IMR-90 (cell line): Measurements from ENCODE around the gene STX2. TPM values are rescaled to one million over a fixed set of nuclear protein-coding genes. Genes with fewer than 3 reads are reported as not detected.

Source experiments
- ATAC-seq: fragments of 200-7000 bp; cut with Tn5 transposase; 2 replicates; pipeline ENCODE4 v1.9.1; 2020; ENCODE audit warnings: low read depth, mild to moderate bottlenecking, moderate library complexity
- BruUV-seq: library from RNA; stranded (reverse); fragments of 400-500 nt; replicated peaks from 2 replicates; lab custom pipeline; 2021; lab: Mats Ljungman, UMichigan
- CTCF ChIA-PET: fragments of 300-600 bp; formaldehyde crosslinking; extraction: SDS; loops from one replicate; lab custom pipeline; 2021; ENCODE audit warnings: antibody characterized with exemption; lab: Yijun Ruan, JAX
- POLR2A ChIA-PET: fragments of 300-600 bp; sonication (Branson Sonifier 250); formaldehyde crosslinking; loops from one replicate; lab custom pipeline; 2022; ENCODE audit warnings: antibody characterized with exemption; ENCODE audit not compliant: unreplicated experiment; lab: Charles Lee
- DNase-seq: peaks from one replicate; pipeline ENCODE4 v3.0.0; 2013
- H2AFZ ChIP-seq: replicated peaks from 2 replicates; pipeline ENCODE3; 2013; ENCODE audit warnings: low read length, mild to moderate bottlenecking; ENCODE audit not compliant: poor library complexity
- H2AK5ac ChIP-seq: 2 replicates; pipeline ENCODE4 v1.6.1; 2013; ENCODE audit warnings: low read depth, low read length, inconsistent platforms
- H2AK9ac ChIP-seq: replicated peaks from 2 replicates; pipeline ENCODE3; 2013; ENCODE audit warnings: mild to moderate bottlenecking, low read depth, low read length, moderate library complexity; ENCODE audit not compliant: poor library complexity
- H2BK120ac ChIP-seq: 2 replicates; pipeline ENCODE4 v1.6.1; 2013; ENCODE audit warnings: low read depth, low read length, inconsistent platforms
- H2BK15ac ChIP-seq: 3 replicates; pipeline ENCODE4 v1.6.1; 2013; ENCODE audit warnings: low read depth, low read length, inconsistent platforms
- H2BK20ac ChIP-seq: 2 replicates; pipeline ENCODE4 v1.6.1; 2013; ENCODE audit warnings: low read depth, mild to moderate bottlenecking, inconsistent platforms, low read length, moderate library complexity
- H2BK5ac ChIP-seq: 2 replicates; pipeline ENCODE4 v1.6.1; 2013; ENCODE audit warnings: mild to moderate bottlenecking, low read depth, low read length, inconsistent platforms; ENCODE audit not compliant: poor library complexity, severe bottlenecking
- H3K14ac ChIP-seq: replicated peaks from 2 replicates; pipeline ENCODE4 v1.6.1; 2013; ENCODE audit warnings: low read depth, low read length, inconsistent platforms
- H3K18ac ChIP-seq: 2 replicates; pipeline ENCODE4 v1.6.1; 2013; ENCODE audit warnings: low read depth, low read length, control low read depth
- H3K23ac ChIP-seq: 2 replicates; pipeline ENCODE4 v1.6.1; 2013; ENCODE audit warnings: low read depth, low read length, inconsistent platforms
- H3K27ac ChIP-seq: 2 replicates; pipeline ENCODE4 v1.5.1; 2013; ENCODE audit warnings: mild to moderate bottlenecking, control low read depth, low read length; ENCODE audit not compliant: insufficient read depth
- H3K27me3 ChIP-seq: 2 replicates; pipeline ENCODE4 v1.6.1; 2013; ENCODE audit warnings: low read length; ENCODE audit not compliant: control insufficient read depth, insufficient read depth
- H3K36me3 ChIP-seq: 2 replicates; pipeline ENCODE4 v1.6.1; 2013; ENCODE audit warnings: low read length, mixed read lengths; ENCODE audit not compliant: control insufficient read depth, insufficient read depth
- H3K4ac ChIP-seq: 2 replicates; pipeline ENCODE4 v1.6.1; 2013; ENCODE audit warnings: low read depth, low read length, inconsistent platforms
- H3K4me1 ChIP-seq: 2 replicates; pipeline ENCODE4 v1.6.1; 2013; ENCODE audit warnings: low read length, mixed read lengths; ENCODE audit not compliant: control insufficient read depth, insufficient read depth
- H3K4me2 ChIP-seq: 2 replicates; pipeline ENCODE4 v1.6.1; 2013; ENCODE audit warnings: low read depth, mild to moderate bottlenecking, control low read depth, low read length, moderate library complexity
- H3K4me3 ChIP-seq: 2 replicates; pipeline ENCODE4 v1.5.1; 2013; ENCODE audit warnings: low read depth, mild to moderate bottlenecking, control low read depth, low read length, moderate library complexity; ENCODE audit not compliant: insufficient read depth
- H3K56ac ChIP-seq: 2 replicates; pipeline ENCODE4 v1.6.1; 2013; ENCODE audit warnings: low read length, inconsistent platforms; ENCODE audit not compliant: insufficient read depth; ENCODE audit errors: extremely low read depth
- H3K79me1 ChIP-seq, 2 experiments: 2 replicates each; pipeline ENCODE4 v1.6.1; 2013; ENCODE audit warnings: low read length in 2 of 2, inconsistent platforms in 1 of 2, low read depth in 1 of 2
- H3K9ac ChIP-seq: 2 replicates; pipeline ENCODE4 v1.6.1; 2013; ENCODE audit warnings: low read depth, low read length, control low read depth
- H3K9me1 ChIP-seq: 2 replicates; pipeline ENCODE4 v1.6.1; 2013; ENCODE audit warnings: low read length, inconsistent platforms; ENCODE audit not compliant: insufficient read depth
- H3K9me3 ChIP-seq: 2 replicates; pipeline ENCODE4 v1.6.1; 2013; ENCODE audit warnings: low read length; ENCODE audit not compliant: control insufficient read depth, insufficient read depth
- H4K20me1 ChIP-seq: 2 replicates; pipeline ENCODE4 v1.6.1; 2013; ENCODE audit warnings: low read length, inconsistent platforms; ENCODE audit not compliant: insufficient read depth
- H4K5ac ChIP-seq: 2 replicates; pipeline ENCODE4 v1.6.1; 2013; ENCODE audit warnings: mild to moderate bottlenecking, low read depth, low read length, control low read depth
- H4K8ac ChIP-seq, 2 experiments: 2 replicates each; pipeline ENCODE4 v1.6.1; 2013; ENCODE audit warnings: low read depth in 2 of 2, low read length in 2 of 2, control low read depth in 1 of 2, inconsistent platforms in 1 of 2
- H4K91ac ChIP-seq: 2 replicates; pipeline ENCODE4 v1.6.1; 2013; ENCODE audit warnings: low read depth, low read length, inconsistent platforms; ENCODE audit not compliant: insufficient read depth
- BHLHE40 ChIP-seq: fragments of 150-350 bp; IDR thresholded peaks from 2 replicates; pipeline ENCODE4 v1.6.1; 2016; ENCODE audit warnings: mild to moderate bottlenecking, low read depth, low read length
- CEBPB ChIP-seq: IDR thresholded peaks from 2 replicates; pipeline ENCODE4 v1.6.1; 2012; ENCODE audit warnings: low read depth, low read length, improper control_type of control experiment
- CHD1 ChIP-seq: IDR thresholded peaks from 2 replicates; pipeline ENCODE4 v1.6.1; 2012; ENCODE audit warnings: low read depth, low read length, improper control_type of control experiment
- ELK1 ChIP-seq: fragments of 150-350 bp; IDR thresholded peaks from 2 replicates; pipeline ENCODE4 v1.6.1; 2016; ENCODE audit warnings: low read depth, mild to moderate bottlenecking, low read length, moderate library complexity, borderline replicate concordance
- FOS ChIP-seq: fragments of 150-350 bp; IDR thresholded peaks from 2 replicates; pipeline ENCODE4 v1.6.1; 2016; ENCODE audit warnings: low read depth, low read length
- MAFK ChIP-seq: IDR thresholded peaks from 2 replicates; pipeline ENCODE4 v1.6.1; 2012; ENCODE audit warnings: low read depth, low read length, improper control_type of control experiment
- MAZ ChIP-seq: IDR thresholded peaks from 2 replicates; pipeline ENCODE4 v1.6.1; 2012; ENCODE audit warnings: low read depth, mild to moderate bottlenecking, low read length, improper control_type of control experiment, moderate library complexity, borderline replicate concordance
- MXI1 ChIP-seq: IDR thresholded peaks from 2 replicates; pipeline ENCODE4 v1.6.1; 2012; ENCODE audit warnings: low read depth, mild to moderate bottlenecking, low read length, moderate library complexity, borderline replicate concordance
- NFE2L2 ChIP-seq: fragments of 150-350 bp; IDR thresholded peaks from 2 replicates; pipeline ENCODE4 v1.6.1; 2016; ENCODE audit warnings: low read depth, mild to moderate bottlenecking, low read length
- POLR2A ChIP-seq: IDR thresholded peaks from 2 replicates; pipeline ENCODE4 v1.6.1; 2012; ENCODE audit warnings: mild to moderate bottlenecking, low read depth, low read length
- RAD21 ChIP-seq: IDR thresholded peaks from 2 replicates; pipeline ENCODE4 v1.6.1; 2012; ENCODE audit warnings: low read length, improper control_type of control experiment
- RCOR1 ChIP-seq: IDR thresholded peaks from 2 replicates; pipeline ENCODE4 v1.6.1; 2012; ENCODE audit warnings: mild to moderate bottlenecking, low read length, improper control_type of control experiment; ENCODE audit not compliant: insufficient replicate concordance
- RFX5 ChIP-seq: IDR thresholded peaks from 2 replicates; pipeline ENCODE4 v1.8.0; 2012; ENCODE audit warnings: low read depth, mild to moderate bottlenecking, low read length, moderate library complexity
- SMC3 ChIP-seq: fragments of 150-350 bp; IDR thresholded peaks from 2 replicates; pipeline ENCODE4 v1.6.1; 2016; ENCODE audit warnings: low read depth, mild to moderate bottlenecking, antibody characterized with exemption, low read length, moderate library complexity
- WGBS, 2 experiments: methylation state at CpG; one replicate each; pipeline versions ENCODE4 v1.1.5 to v1.1.7; 2013; ENCODE audit warnings: missing lambda C conversion rate in 2 of 2; ENCODE audit not compliant: insufficient read length in 1 of 2; ENCODE audit errors: extremely low coverage in 2 of 2; 5-methylcytosine and 5-hydroxymethylcytosine counted together
- dilution Hi-C: fragments of 300-500 bp; cut with HindIII; formaldehyde crosslinking; loops from one replicate; pipeline ENCODE4 v1.14.3; 2018; ENCODE audit warnings: low sequenced_read_pairs; ENCODE audit not compliant: unreplicated experiment
- in situ Hi-C: fragments of 300-500 bp; cut with MboI; formaldehyde crosslinking; loops from 3 replicates; pipeline ENCODE4 v1.14.3; 2019; ENCODE audit warnings: low sequenced_read_pairs, inconsistent platforms, mixed read lengths
- intact Hi-C: fragments of 100-400 bp; cut with micrococcal nuclease; formaldehyde crosslinking; loops from 2 replicates; pipeline ENCODE4 v1.10.0; 2022
- polyA plus RNA-seq, 3 experiments: library from polyadenylated mRNA; depleted of rRNA; stranded (reverse); fragments of >200 nt; gene quantifications; 2 replicates each; pipeline ENCODE4 v1.2.3, GENCODE V29; 2012; ENCODE audit warnings: low replicate concordance in 1 of 3
- total RNA-seq: library from RNA; depleted of rRNA; stranded (reverse); fragments of >200 nt; gene quantifications from 2 replicates; pipeline ENCODE4 v1.2.3, GENCODE V29; 2012
- TF ChIP-seq, protein P1 (sequence below): conservative IDR thresholded peaks from 2 replicates; pipeline ENCODE4 v1.5.1; 2012; ENCODE audit warnings: mild to moderate bottlenecking, low read depth, low read length, improper control_type of control experiment
- TF ChIP-seq, protein P2 (sequence below): fragments of 150-350 bp; IDR thresholded peaks from 2 replicates; pipeline ENCODE4 v1.6.1; 2017; ENCODE audit warnings: mild to moderate bottlenecking, antibody characterized with exemption, low read length, low read depth

The STX2 gene
- total and polyA plus RNA-seq, 2 of the 4 experiments (the other 2 are of a cell fraction), result 26.9 to 32.5 TPM

DNA sequence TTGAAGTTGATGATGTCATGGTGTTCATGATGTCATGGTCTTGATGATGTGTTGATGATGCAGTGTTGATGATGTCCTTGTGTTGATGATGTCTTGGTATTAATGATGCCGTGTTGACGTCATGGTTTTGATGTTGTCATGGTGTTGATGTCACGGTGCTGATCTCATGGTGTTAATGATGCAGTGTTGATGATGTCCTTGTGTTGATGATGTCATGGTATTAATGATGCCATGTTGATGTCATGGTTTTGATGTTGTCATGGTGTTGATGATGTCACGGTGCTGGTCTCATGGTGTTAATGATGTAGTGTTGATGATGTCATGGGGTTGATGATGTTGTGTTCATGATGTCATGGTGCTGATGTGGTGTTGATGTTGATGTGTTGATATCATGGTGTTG lies 75.0 kb downstream of the STX2 start:
- in situ Hi-C loops (no loop called here), dilution Hi-C loops (no loop called here), intact Hi-C loops (loop anchor here (5.0 kb wide), 1 partner anchor 948 kb away; the partner anchor contains the start of gene SFSWAP)
- Histone ChIP-seq H3K4me3 (no peak overlapping the region), H3K79me1 (no peaks in the 10 kb centered on the region), H3K56ac (no peak overlapping the region), H3K9me1 (no peaks in the 10 kb centered on the region), H2BK5ac (no peak overlapping the region), H2AK5ac (no peak overlapping the region), H3K4ac (no peak overlapping the region), H3K27ac (no peak overlapping the region), H2BK20ac (no peak overlapping the region), H2AFZ (no peak overlapping the region), H3K4me1 (no peaks in the 10 kb centered on the region), H3K9ac (no peak overlapping the region), H3K4me2 (no peak overlapping the region), H4K91ac (no peak overlapping the region), H3K9me3 (peaks cover 5% of the 10 kb centered on the region; the same call in 1 of the 2 replicates), H3K14ac (no peak overlapping the region), H4K20me1 (no peaks in the 10 kb centered on the region), H3K18ac (no peak overlapping the region), H3K23ac (no peak overlapping the region), H4K5ac (no peak overlapping the region), H2BK120ac (no peak overlapping the region), H3K27me3 (no peaks in the 10 kb centered on the region), H2AK9ac (no peak overlapping the region), H3K36me3 (no peaks in the 10 kb centered on the region), H4K8ac (no peak overlapping the region), H2BK15ac (no peak overlapping the region)
- ChIA-PET CTCF (no interaction called here), POLR2A (no interaction called here)
- TF ChIP-seq, protein P1, sequence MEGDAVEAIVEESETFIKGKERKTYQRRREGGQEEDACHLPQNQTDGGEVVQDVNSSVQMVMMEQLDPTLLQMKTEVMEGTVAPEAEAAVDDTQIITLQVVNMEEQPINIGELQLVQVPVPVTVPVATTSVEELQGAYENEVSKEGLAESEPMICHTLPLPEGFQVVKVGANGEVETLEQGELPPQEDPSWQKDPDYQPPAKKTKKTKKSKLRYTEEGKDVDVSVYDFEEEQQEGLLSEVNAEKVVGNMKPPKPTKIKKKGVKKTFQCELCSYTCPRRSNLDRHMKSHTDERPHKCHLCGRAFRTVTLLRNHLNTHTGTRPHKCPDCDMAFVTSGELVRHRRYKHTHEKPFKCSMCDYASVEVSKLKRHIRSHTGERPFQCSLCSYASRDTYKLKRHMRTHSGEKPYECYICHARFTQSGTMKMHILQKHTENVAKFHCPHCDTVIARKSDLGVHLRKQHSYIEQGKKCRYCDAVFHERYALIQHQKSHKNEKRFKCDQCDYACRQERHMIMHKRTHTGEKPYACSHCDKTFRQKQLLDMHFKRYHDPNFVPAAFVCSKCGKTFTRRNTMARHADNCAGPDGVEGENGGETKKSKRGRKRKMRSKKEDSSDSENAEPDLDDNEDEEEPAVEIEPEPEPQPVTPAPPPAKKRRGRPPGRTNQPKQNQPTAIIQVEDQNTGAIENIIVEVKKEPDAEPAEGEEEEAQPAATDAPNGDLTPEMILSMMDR, result no peak
- TF ChIP-seq BHLHE40, result no peak
- no peak for TF ChIP-seq RCOR1
- TF ChIP-seq RAD21, result no peak
- TF ChIP-seq MXI1, result no peak
- TF ChIP-seq FOS, result no peak
- no peak for TF ChIP-seq ELK1
- TF ChIP-seq, protein P2, sequence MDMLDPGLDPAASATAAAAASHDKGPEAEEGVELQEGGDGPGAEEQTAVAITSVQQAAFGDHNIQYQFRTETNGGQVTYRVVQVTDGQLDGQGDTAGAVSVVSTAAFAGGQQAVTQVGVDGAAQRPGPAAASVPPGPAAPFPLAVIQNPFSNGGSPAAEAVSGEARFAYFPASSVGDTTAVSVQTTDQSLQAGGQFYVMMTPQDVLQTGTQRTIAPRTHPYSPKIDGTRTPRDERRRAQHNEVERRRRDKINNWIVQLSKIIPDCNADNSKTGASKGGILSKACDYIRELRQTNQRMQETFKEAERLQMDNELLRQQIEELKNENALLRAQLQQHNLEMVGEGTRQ, result no peak
- no peak for TF ChIP-seq SMC3
- TF ChIP-seq MAZ, result no peak
- TF ChIP-seq NFE2L2, result no peak
- no peak for TF ChIP-seq POLR2A
- no peak for TF ChIP-seq MAFK
- TF ChIP-seq RFX5, result no peak
- TF ChIP-seq CEBPB, result no peak
- TF ChIP-seq CHD1, result no peak
- DNase-seq (peak; percentile 7), ATAC-seq (no peak)
- BruUV-seq, result no TSS peak
- WGBS, 2 experiments, result 91% methylated on average over 4 of the region's 4 CpGs; no CpG with 5 or more reads in 1 of the 2 experiments
